Erythroblast (primary cell): ENCODE measurements around the gene TNFRSF14.

Experiments used
- GATA1 ChIP-seq: IDR thresholded peaks from 2 replicates; pipeline ENCODE4 v1.6.1; 2011; ENCODE audit warnings: low read depth, mild to moderate bottlenecking, control low read depth, low read length, moderate library complexity
- POLR2A ChIP-seq: IDR thresholded peaks from 2 replicates; pipeline ENCODE4 v1.6.1; 2011; ENCODE audit warnings: mild to moderate bottlenecking, low read length

- TF ChIP-seq POLR2A: no peak
- TF ChIP-seq GATA1: no peak
These were observed 51.5 kb downstream of the TNFRSF14 start for GRCh38 chr1:2607641-2608091.
